K562 (cell line): ENCODE results near the gene TAF10. TPM values are rescaled to one million over a fixed set of nuclear protein-coding genes. Genes with fewer than 3 reads are reported as not detected.

ENCODE experiments used
- ARID3B ChIP-seq: fragments of 250-450 bp; sonication (Bioruptor Pico); IDR thresholded peaks from 2 replicates; pipeline ENCODE4 v1.4.0; 2020; ENCODE audit warnings: borderline replicate concordance
- BRD9 ChIP-seq: fragments of 450-650 bp; IDR thresholded peaks from 2 replicates; pipeline ENCODE4 v1.6.1; 2018; ENCODE audit warnings: low read depth; ENCODE audit not compliant: partially characterized antibody
- CEBPB ChIP-seq: fragments of 450-650 bp; IDR thresholded peaks from 2 replicates; pipeline ENCODE4 v1.6.1; 2016; ENCODE audit warnings: missing genetic modification characterization, missing compliant biosample characterization
- CEBPG ChIP-seq, 3 experiments: fragments of 200-800 bp in 1 of 3; sonication (Bioruptor generic) in 1 of 3; sonication (generic) in 1 of 3; formaldehyde crosslinking in 1 of 3; IDR thresholded peaks in 2 of 3; conservative IDR thresholded peaks in 1 of 3; 2 replicates each; pipeline versions ENCODE4 v1.6.1 to v1.8.0; 2016 to 2022; ENCODE audit warnings: missing compliant biosample characterization in 2 of 3, missing genetic modification characterization in 2 of 3, mild to moderate bottlenecking in 1 of 3, missing genetic modification reagents in 1 of 3
- E2F3 ChIP-seq: fragments of 250-450 bp; sonication (Bioruptor Pico); IDR thresholded peaks from 2 replicates; pipeline ENCODE4 v1.4.0; 2020; ENCODE audit warnings: mild to moderate bottlenecking
- ELF1 ChIP-seq: fragments of 200-800 bp; sonication (Bioruptor generic); IDR thresholded peaks from 2 replicates; pipeline ENCODE4 v1.6.1; 2016; ENCODE audit warnings: missing genetic modification characterization, missing compliant biosample characterization
- GTF2E2 ChIP-seq: fragments of 200-800 bp; sonication (Bioruptor generic); IDR thresholded peaks from 2 replicates; pipeline ENCODE4 v1.6.1; 2016; ENCODE audit warnings: missing genetic modification characterization, missing compliant biosample characterization
- HCFC1 ChIP-seq: IDR thresholded peaks from 2 replicates; pipeline ENCODE4 v1.6.1; 2012; ENCODE audit warnings: low read depth, low read length, improper control_type of control experiment
- HNRNPH1 ChIP-seq: fragments of 200-400 bp; formaldehyde crosslinking; optimal IDR thresholded peaks from 2 replicates; pipeline ENCODE3; 2017; ENCODE audit warnings: low read depth, mild to moderate bottlenecking, low read length, moderate library complexity
- KAT7 ChIP-seq: sonication (generic); formaldehyde crosslinking; IDR thresholded peaks from 2 replicates; pipeline ENCODE4 v1.8.0; 2022; ENCODE audit warnings: missing genetic modification reagents, mild to moderate bottlenecking, borderline replicate concordance
- MAFK ChIP-seq: IDR thresholded peaks from 2 replicates; pipeline ENCODE4 v1.6.1; 2011; ENCODE audit warnings: low read length, improper control_type of control experiment
- NEUROD1 ChIP-seq: fragments of 150-350 bp; IDR thresholded peaks from 2 replicates; pipeline ENCODE4 v1.6.1; 2014; ENCODE audit warnings: borderline replicate concordance, low read length, low read depth; ENCODE audit not compliant: partially characterized antibody
- NFYB ChIP-seq: IDR thresholded peaks from 2 replicates; pipeline ENCODE4 v1.6.1; 2011; ENCODE audit warnings: mild to moderate bottlenecking, moderate library complexity; ENCODE audit not compliant: insufficient read length; ENCODE audit errors: extremely low read depth
- NR2C2 ChIP-seq, 2 experiments: fragments of 200-800 bp in 1 of 2; sonication (Bioruptor generic) in 1 of 2; sonication (generic) in 1 of 2; formaldehyde crosslinking in 1 of 2; IDR thresholded peaks; 2 replicates each; pipeline versions ENCODE4 v1.6.1 to v1.8.0; 2016 to 2022; ENCODE audit warnings: mild to moderate bottlenecking in 1 of 2, missing compliant biosample characterization in 1 of 2, missing genetic modification characterization in 1 of 2, missing genetic modification reagents in 1 of 2
- OTX1 ChIP-seq: fragments of 450-650 bp; formaldehyde crosslinking; IDR thresholded peaks from 2 replicates; pipeline ENCODE4 v1.4.0; 2022; ENCODE audit warnings: mild to moderate bottlenecking
- PPARD ChIP-seq: fragments of 250-450 bp; sonication (Bioruptor Pico); IDR thresholded peaks from 2 replicates; pipeline ENCODE4 v1.8.0; 2022; ENCODE audit warnings: inconsistent platforms, mild to moderate bottlenecking, moderate library complexity
- RERE ChIP-seq: sonication (generic); formaldehyde crosslinking; IDR thresholded peaks from 2 replicates; pipeline ENCODE4 v1.8.0; 2023; ENCODE audit warnings: missing genetic modification reagents, mild to moderate bottlenecking, borderline replicate concordance
- TRIM24 ChIP-seq, 2 experiments: fragments of 450-650 bp; IDR thresholded peaks; 2 replicates each; pipeline ENCODE4 v1.6.1; 2016
- TRIM28 ChIP-seq: fragments of 450-650 bp; IDR thresholded peaks from 2 replicates; pipeline ENCODE4 v1.6.1; 2017
- XRCC5 ChIP-seq: fragments of 200-400 bp; formaldehyde crosslinking; IDR thresholded peaks from 2 replicates; pipeline ENCODE4 v1.6.1; 2017; ENCODE audit warnings: low read depth, mild to moderate bottlenecking, low read length
- ZC3H11A ChIP-seq: IDR thresholded peaks from 2 replicates; pipeline ENCODE4 v1.6.1; 2012; ENCODE audit warnings: low read depth, low read length, improper control_type of control experiment
- ZFP36 ChIP-seq: fragments of 150-350 bp; IDR thresholded peaks from 2 replicates; pipeline ENCODE4 v1.6.1; 2018; ENCODE audit warnings: low read length, low read depth; ENCODE audit not compliant: partially characterized antibody
- ZNF316 ChIP-seq: fragments of 450-650 bp; IDR thresholded peaks from 2 replicates; pipeline ENCODE4 v1.6.1; 2016
- ZNF436 ChIP-seq: fragments of 250-450, 450-650 bp; sonication (Bioruptor Pico); formaldehyde crosslinking; IDR thresholded peaks from 2 replicates; pipeline ENCODE4 v1.7.0; 2020; ENCODE audit warnings: mild to moderate bottlenecking
- ZSCAN32 ChIP-seq: fragments of 450-650 bp; formaldehyde crosslinking; IDR thresholded peaks from 2 replicates; pipeline ENCODE4 v1.4.0; 2020; ENCODE audit warnings: mild to moderate bottlenecking, moderate library complexity
- polyA plus RNA-seq, 8 experiments: library from polyadenylated mRNA; depleted of rRNA in 4 of 8; stranded (reverse) in 5 of 8; unstranded in 3 of 8; fragments of >200 nt; fragmentation: Nextera tagmentation in 2 of 8; fragmentation: Illumina TruSeq in 1 of 8; extraction: Ambion mirVana in 2 of 8; extraction: Trizol in 1 of 8; gene quantifications; 2 replicates each; pipeline versions ENCODE4 v1.2.1 to v1.2.3, GENCODE V29; 2011 to 2014; ENCODE audit warnings: inconsistent platforms in 1 of 8, missing spikeins in 1 of 8
- total RNA-seq, 7 experiments: library from RNA; depleted of rRNA in 6 of 7; stranded (reverse); fragments of >200 nt in 6 of 7; fragmentation: Illumina TruSeq in 2 of 7; extraction: Trizol in 2 of 7; gene quantifications; 2 replicates each; pipeline versions ENCODE4 v1.2.1 to v1.2.3, GENCODE V29; 2011 to 2021; ENCODE audit warnings: low replicate concordance in 1 of 7

Gene TAF10
- total and polyA plus RNA-seq, 9 of the 15 experiments (the other 6 are each of a cell fraction or from before 2014, with no cell fraction given): 19.5 to 197 (median 121) TPM

GRCh38 chr11:6650980-6651379 lies 39.0 kb upstream of the TAF10 start (continued):
- TF ChIP-seq ARID3B (CRISPR knock-in tag) (no peak), CEBPG (CRISPR knock-in tag; IDR thresholded peaks at IDR 0.05) (no peak), CEBPG (tag; conservative IDR thresholded peaks at IDR 0.05 in 1 of 2, IDR thresholded peaks at IDR 0.05 in 1 of 2) (no peak), NR2C2 (CRISPR knock-in tag; IDR thresholded peaks at IDR 0.05) (no peak), NR2C2 (tag; IDR thresholded peaks at IDR 0.05) (no peak), HCFC1 (no peak), MAFK (no peak), XRCC5 (no peak), KAT7 (CRISPR knock-in tag) (no peak), ZFP36 (no peak), ZNF316 (peak; percentile 9; the same call in 1 of the 2 replicates), HNRNPH1 (no peak), BRD9 (no peak), TRIM28 (no peak), RERE (CRISPR knock-in tag) (no peak), ELF1 (tag) (no peak), CEBPB (tag) (no peak), ZNF436 (CRISPR knock-in tag) (no peak), NEUROD1 (peak; percentile 23), TRIM24 (IDR thresholded peaks at IDR 0.05) (peak; percentile 66 to 76), E2F3 (no peak), PPARD (CRISPR knock-in tag) (no peak), GTF2E2 (tag) (no peak), NFYB (no peak), ZC3H11A (no peak), ZSCAN32 (CRISPR knock-in tag) (no peak), OTX1 (no peak)
